ENCODE data around the gene USP47. TPM values are rescaled to one million over a fixed set of nuclear protein-coding genes. Genes with fewer than 3 reads are reported as not detected.

USP47 gene
- total and polyA plus RNA-seq, 2 experiments from 2014 or later = 16.3 to 36.7 TPM

- Histone ChIP-seq H4K20me1 (replicated peaks; ENCODE audit: insufficient read depth) (peaks cover 4% of the 10 kb centered on the region; the same call in 1 of the 2 replicates), H3K27ac (ENCODE audit: low read depth) (no peak overlapping the region), H3K9me2 (ENCODE audit: insufficient read depth) (no peaks in the 10 kb centered on the region), H3K27me3 (ENCODE audit: insufficient read depth) (no peaks in the 10 kb centered on the region), H2AFZ (no peak overlapping the region), H3K4me3 (no peak overlapping the region), H3K79me2 (replicated peaks; ENCODE audit: insufficient read depth) (peaks cover 99% of the 10 kb centered on the region), H3K4me1 (ENCODE audit: insufficient read depth) (peaks cover 30% of the 10 kb centered on the region), H3F3A (replicated peaks; ENCODE audit: low read depth) (no peaks in the 10 kb centered on the region), H3K36me3 (ENCODE audit: insufficient read depth) (no peaks in the 10 kb centered on the region), H3K4me2 (no peak overlapping the region)
- Mint-ChIP-seq H3K9me3 (no peaks in the 10 kb centered on the region), H3K4me3 (no peak overlapping the region), H3K27ac (no peak overlapping the region), H3K4me1 (peaks cover 38% of the 10 kb centered on the region), H3K27me3 (ENCODE audit: insufficient read depth, low read depth, poor library complexity) (peaks cover 2% of the 10 kb centered on the region), H3K36me3 (ENCODE audit: low read depth) (no peaks in the 10 kb centered on the region)
- no peak for ATAC-seq
- no peak for DNase-seq (ENCODE audit: low spot score)
- TF ChIP-seq JUNB (IDR thresholded peaks at IDR 0.05; ENCODE audit: unreplicated experiment) = no peak
- no peak for TF ChIP-seq EZH2phosphoT487 (IDR thresholded peaks at IDR 0.05; ENCODE audit: unreplicated experiment)
- TF ChIP-seq ETS1 (IDR thresholded peaks at IDR 0.05) = no peak
- TF ChIP-seq ZNF462 (CRISPR knock-in tag; IDR thresholded peaks at IDR 0.05) = no peak
These were observed 14.9 kb downstream of the USP47 start for GRCh38 chr11:11856638-11857037.

- Histone ChIP-seq H3K4me2 (no peak overlapping the region), H3K4me1 (ENCODE audit: insufficient read depth) (peaks cover 30% of the 10 kb centered on the region), H3K4me3 (no peak overlapping the region), H2AFZ (no peak overlapping the region), H3F3A (replicated peaks; ENCODE audit: low read depth) (no peaks in the 10 kb centered on the region), H3K27me3 (ENCODE audit: insufficient read depth) (no peaks in the 10 kb centered on the region), H3K27ac (ENCODE audit: low read depth) (no peak overlapping the region), H3K9me2 (ENCODE audit: insufficient read depth) (no peaks in the 10 kb centered on the region), H3K79me2 (replicated peaks; ENCODE audit: insufficient read depth) (peaks cover 99% of the 10 kb centered on the region), H3K36me3 (ENCODE audit: insufficient read depth) (no peaks in the 10 kb centered on the region), H4K20me1 (replicated peaks; ENCODE audit: insufficient read depth) (peaks cover 4% of the 10 kb centered on the region; the same call in 1 of the 2 replicates)
- Mint-ChIP-seq H3K9me3 (no peaks in the 10 kb centered on the region), H3K27me3 (ENCODE audit: insufficient read depth, low read depth, poor library complexity) (peaks cover 2% of the 10 kb centered on the region), H3K36me3 (ENCODE audit: low read depth) (no peaks in the 10 kb centered on the region), H3K4me3 (no peak overlapping the region), H3K4me1 (peaks cover 30% of the 10 kb centered on the region), H3K27ac (no peak overlapping the region)
- ATAC-seq (peak; percentile 51), DNase-seq (ENCODE audit: low spot score) (peak; percentile 59)
- no peak for TF ChIP-seq ZNF114 (CRISPR knock-in tag; IDR thresholded peaks at IDR 0.05)
- TF ChIP-seq JUNB (IDR thresholded peaks at IDR 0.05; ENCODE audit: unreplicated experiment) = no peak
- TF ChIP-seq STAT1 (IDR thresholded peaks at IDR 0.05; ENCODE audit: unreplicated experiment) = no peak
- no peak for TF ChIP-seq CREB1 (CRISPR knock-in tag; IDR thresholded peaks at IDR 0.05; ENCODE audit: low read depth)
- TF ChIP-seq EZH2phosphoT487 (IDR thresholded peaks at IDR 0.05; ENCODE audit: unreplicated experiment) = no peak
- TF ChIP-seq NANOG (IDR thresholded peaks at IDR 0.05; ENCODE audit: borderline replicate concordance) = no peak
- TF ChIP-seq REST (IDR thresholded peaks at IDR 0.05; ENCODE audit: unreplicated experiment) = no peak
- TF ChIP-seq ETS1 (IDR thresholded peaks at IDR 0.05) = no peak
- TF ChIP-seq POLR2AphosphoS5 (IDR thresholded peaks at IDR 0.05; ENCODE audit: low read depth) = no peak
These were observed 16.0 kb downstream of the USP47 start for GRCh38 chr11:11857769-11858168.
